HK-2 (cell line): ENCODE data around the gene IQSEC1.

Experiments
- DNase-seq: peaks from one replicate; pipeline ENCODE4 v3.0.0-alpha.2; 2018; ENCODE audit not compliant: unreplicated experiment

Gene IQSEC1

GRCh38 chr3:13028010-13028821 lies 45.0 kb downstream of the IQSEC1 start:
- no peak for DNase-seq

GRCh38 chr3:13027154-13027553 lies 46.1 kb downstream of the IQSEC1 start:
- no peak for DNase-seq

GRCh38 chr3:13026534-13026933 lies 46.7 kb downstream of the IQSEC1 start:
- DNase-seq, result no peak

- DNase-seq, result no peak
Observed at GRCh38 chr3:13025778-13026518, 47.3 kb downstream of the IQSEC1 start.

GRCh38 chr3:13025090-13025489 lies 48.1 kb downstream of the IQSEC1 start:
- DNase-seq, result peak; percentile 60

GRCh38 chr3:13024765-13025065 lies 48.5 kb downstream of the IQSEC1 start:
- no peak for DNase-seq

GRCh38 chr3:13023971-13024764 lies 49.1 kb downstream of the IQSEC1 start:
- DNase-seq, result no peak

GRCh38 chr3:13023235-13023970 lies 49.8 kb downstream of the IQSEC1 start:
- no peak for DNase-seq

- DNase-seq, result peak; percentile 54
Observed at GRCh38 chr3:13022348-13023234, 50.6 kb downstream of the IQSEC1 start.

- DNase-seq, result no peak
Observed at GRCh38 chr3:13021141-13022114, 51.8 kb downstream of the IQSEC1 start.

GRCh38 chr3:13020159-13020750 lies 53.0 kb downstream of the IQSEC1 start:
- DNase-seq, result no peak

GRCh38 chr3:13019243-13020095 lies 53.8 kb downstream of the IQSEC1 start:
- peak; percentile 34 for DNase-seq

GRCh38 chr3:13018561-13019242 lies 54.5 kb downstream of the IQSEC1 start:
- no peak for DNase-seq

- no peak for DNase-seq
Observed at GRCh38 chr3:13018043-13018451, 55.2 kb downstream of the IQSEC1 start.

GRCh38 chr3:13017361-13018042 lies 55.7 kb downstream of the IQSEC1 start:
- no peak for DNase-seq

- DNase-seq, result no peak
Observed at GRCh38 chr3:13016721-13017255, 56.4 kb downstream of the IQSEC1 start.
